HG03280 (cell line): Measurements from ENCODE around the gene TSHZ2.
"Not testable (repeated sequence)": the region's sequence is repeated elsewhere in the genome, so short reads cannot be mapped to it uniquely, and the experiment has no call there.

Source experiments
- ATAC-seq: cut with Tn5 transposase; IDR thresholded peaks from one replicate; pipeline ENCODE4 v1.9.1; 2021; ENCODE audit warnings: mild to moderate bottlenecking, moderate library complexity; ENCODE audit not compliant: unreplicated experiment

TSHZ2 gene

GRCh38 chr20:53515749-53516148 is 543.6 kb downstream of the TSHZ2 start:
- no peak for ATAC-seq

GRCh38 chr20:53517146-53517545 is 545.0 kb downstream of the TSHZ2 start:
- no peak for ATAC-seq

DNA sequence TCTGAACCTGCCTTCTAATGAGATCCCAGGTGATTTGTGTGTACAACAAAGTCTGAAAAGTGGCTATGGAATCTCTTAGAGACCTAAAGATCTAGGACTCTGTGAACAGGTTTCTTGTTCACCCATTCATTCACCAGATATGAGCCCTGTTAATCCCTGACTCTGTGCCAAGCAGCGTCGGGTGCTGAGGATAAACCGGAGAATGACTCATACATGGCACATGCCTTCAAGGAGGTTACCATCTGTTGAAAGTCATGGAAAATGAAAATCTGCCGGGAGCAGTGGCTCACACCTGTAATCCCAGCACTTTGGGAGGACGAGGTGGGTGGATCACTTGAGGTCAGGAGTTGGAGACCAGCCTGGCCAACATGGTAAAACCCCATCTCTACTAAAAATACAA is 549.3 kb downstream of the TSHZ2 start:
- ATAC-seq = not testable (repeated sequence)

GRCh38 chr20:53522026-53522425 is 549.9 kb downstream of the TSHZ2 start:
- ATAC-seq = no peak

DNA sequence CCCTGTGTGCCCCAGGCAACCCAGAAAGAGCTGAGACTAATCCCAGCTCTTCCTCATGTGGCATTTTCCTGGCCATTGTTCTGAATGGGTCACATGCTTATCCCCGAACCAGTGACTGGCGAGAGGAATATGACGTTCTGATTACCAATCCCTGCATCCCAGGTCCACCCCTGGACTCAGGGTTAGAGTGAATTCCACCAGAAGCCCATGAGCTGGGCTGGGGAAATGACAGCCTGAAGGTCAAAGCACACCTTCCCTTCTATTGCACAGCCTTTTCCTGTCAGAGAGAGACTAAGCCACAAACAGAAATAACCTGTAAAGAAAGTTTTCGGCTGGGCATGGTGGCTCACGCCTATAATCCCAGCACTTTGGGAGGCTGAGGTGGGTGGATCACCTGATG is 550.5 kb downstream of the TSHZ2 start:
- no peak for ATAC-seq

DNA sequence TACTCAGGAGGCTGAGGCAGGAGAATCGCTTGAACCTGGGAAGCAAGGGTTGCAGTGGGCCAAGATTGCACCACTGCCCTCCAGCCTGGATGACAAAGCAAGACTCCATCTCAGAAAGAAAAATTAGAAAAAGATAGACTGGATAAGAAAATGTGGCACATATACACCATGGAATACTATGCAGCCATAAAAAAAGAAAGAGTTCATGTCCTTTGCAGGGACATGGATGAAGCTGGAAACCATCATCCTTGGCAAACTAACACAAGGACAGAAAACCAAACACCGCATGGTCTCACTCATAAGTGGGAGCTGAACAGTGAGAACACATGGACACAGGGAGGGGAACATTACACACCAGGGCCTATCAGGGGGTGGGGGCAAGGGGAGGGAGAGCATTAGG is 551.5 kb downstream of the TSHZ2 start:
- not testable (repeated sequence) for ATAC-seq

GRCh38 chr20:53524589-53525312 is 552.6 kb downstream of the TSHZ2 start:
- ATAC-seq = no peak

DNA sequence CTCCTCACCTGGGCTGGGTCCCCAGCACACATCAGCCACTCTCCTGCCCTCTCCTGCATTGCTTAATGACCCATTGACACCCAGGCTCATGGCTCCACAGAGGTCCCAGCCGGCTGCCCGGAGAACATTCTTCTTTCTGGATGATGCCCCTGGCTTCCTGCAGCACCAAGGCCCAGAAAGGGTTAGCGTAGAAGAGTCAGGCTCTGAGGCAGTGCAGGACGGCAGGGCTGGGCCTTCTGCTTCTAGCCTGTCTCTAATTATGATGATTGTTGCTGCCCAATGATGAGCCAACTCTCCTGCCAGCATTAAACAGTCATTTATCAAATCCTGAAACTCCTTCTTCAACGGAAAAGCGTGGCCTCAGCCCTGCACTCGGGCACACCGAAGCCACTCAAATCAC is 555.0 kb downstream of the TSHZ2 start:
- no peak for ATAC-seq

- ATAC-seq = no peak
Observed at GRCh38 chr20:53529658-53530057, 557.5 kb downstream of the TSHZ2 start.

DNA sequence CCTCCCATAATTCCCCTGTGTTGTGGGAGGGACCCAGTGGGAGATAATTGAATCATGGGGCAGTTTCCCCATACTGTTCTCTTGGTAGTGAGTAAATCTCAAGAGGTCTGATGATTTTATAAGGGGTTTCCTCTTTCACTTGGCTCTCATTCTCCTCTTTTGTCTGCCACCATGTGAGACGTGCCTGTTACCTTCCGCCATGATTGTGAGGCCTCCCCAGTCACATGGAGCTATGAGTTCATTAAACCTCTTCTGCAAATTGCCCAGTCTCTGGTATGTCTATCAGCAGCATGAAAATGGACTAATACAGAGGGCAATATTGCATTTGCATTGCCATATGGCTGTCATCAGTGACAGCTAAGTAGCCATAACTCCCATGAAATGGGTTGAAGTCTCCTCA is 558.3 kb downstream of the TSHZ2 start:
- ATAC-seq = no peak

DNA sequence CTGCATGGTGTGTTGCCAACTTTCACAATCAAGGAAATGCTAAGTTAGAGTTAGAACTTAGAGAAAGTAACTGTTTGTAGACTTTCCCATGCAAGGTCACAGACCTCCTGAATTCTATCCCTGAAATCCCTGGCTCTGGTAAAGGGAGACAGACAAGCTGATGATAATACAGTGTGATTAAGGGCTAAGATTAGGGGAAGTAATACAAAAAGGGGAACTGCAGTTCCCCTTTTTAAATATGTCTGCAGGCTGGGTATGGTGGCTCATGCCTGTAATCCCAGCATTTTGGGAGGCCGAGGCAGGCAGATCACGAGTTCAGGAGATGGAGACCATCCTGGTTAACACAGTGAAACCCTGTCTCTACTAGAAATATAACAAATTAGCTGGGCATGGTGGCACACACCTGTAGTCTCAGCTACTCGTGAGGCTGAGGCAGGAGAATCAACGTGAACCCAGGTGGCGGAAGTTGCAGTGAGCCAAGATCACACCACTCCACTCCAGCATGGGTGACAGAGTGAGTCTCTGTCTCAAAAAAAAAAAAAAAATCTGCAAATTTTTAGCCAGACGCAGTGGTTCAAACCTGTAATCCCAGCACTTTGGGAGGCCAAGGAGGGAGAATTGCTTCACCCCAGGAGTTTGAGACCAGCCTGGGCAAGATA is 560.6 kb downstream of the TSHZ2 start:
- ATAC-seq = not testable (repeated sequence)

DNA sequence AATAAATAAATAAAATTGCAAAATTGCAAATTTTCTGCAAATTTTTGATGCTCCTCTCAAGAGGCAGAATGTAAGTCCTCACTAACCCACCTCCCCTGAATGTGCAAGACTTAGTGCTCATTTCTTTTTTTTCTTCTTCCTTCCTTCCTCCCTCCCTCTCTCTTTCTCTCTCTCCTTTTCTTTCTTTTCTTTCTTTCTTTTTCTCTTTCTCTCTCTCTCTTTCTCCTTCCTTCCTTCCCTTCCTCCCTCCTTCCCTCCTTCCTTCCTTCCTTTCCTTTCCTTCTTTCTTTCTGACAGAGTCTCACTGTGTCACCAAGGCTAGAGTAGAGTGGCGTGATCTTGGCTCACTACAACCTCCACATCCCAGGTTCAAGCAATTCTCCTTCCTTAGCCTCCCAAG is 561.3 kb downstream of the TSHZ2 start:
- ATAC-seq = no peak

- no peak for ATAC-seq
Observed at GRCh38 chr20:53534037-53534436, 561.9 kb downstream of the TSHZ2 start.

DNA sequence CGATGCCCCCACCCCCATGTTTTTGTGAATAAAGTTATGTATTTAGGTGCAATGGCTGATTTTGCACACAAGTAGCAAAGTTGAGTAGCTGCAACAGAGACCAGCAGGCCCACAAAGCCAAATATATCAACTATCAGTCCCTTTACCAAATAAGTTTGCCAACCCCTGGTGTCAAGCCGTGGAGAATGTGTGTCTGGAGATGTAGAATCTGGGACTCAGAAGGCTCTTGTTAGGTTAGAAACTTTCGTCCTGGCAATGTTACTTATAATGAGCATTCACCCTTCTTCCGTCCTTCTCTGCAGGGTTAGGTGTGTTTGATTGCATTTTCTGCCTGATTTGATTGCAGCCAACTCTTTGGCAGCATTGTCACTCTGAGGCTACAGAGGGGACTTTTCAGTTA is 563.7 kb downstream of the TSHZ2 start:
- no peak for ATAC-seq

GRCh38 chr20:53536382-53536781 is 564.2 kb downstream of the TSHZ2 start:
- not testable (repeated sequence) for ATAC-seq

GRCh38 chr20:53539516-53539915 is 567.4 kb downstream of the TSHZ2 start:
- no peak for ATAC-seq
